Measurements from ENCODE around the gene VSTM2A. TPM values are rescaled to one million over a fixed set of nuclear protein-coding genes. Genes with fewer than 3 reads are reported as not detected.

Gene VSTM2A
- total and polyA plus RNA-seq, 10 of the 15 experiments (the other 5 are each of a cell fraction or from before 2014, with no cell fraction given), result 0.22 TPM; not detected in 9

DNA sequence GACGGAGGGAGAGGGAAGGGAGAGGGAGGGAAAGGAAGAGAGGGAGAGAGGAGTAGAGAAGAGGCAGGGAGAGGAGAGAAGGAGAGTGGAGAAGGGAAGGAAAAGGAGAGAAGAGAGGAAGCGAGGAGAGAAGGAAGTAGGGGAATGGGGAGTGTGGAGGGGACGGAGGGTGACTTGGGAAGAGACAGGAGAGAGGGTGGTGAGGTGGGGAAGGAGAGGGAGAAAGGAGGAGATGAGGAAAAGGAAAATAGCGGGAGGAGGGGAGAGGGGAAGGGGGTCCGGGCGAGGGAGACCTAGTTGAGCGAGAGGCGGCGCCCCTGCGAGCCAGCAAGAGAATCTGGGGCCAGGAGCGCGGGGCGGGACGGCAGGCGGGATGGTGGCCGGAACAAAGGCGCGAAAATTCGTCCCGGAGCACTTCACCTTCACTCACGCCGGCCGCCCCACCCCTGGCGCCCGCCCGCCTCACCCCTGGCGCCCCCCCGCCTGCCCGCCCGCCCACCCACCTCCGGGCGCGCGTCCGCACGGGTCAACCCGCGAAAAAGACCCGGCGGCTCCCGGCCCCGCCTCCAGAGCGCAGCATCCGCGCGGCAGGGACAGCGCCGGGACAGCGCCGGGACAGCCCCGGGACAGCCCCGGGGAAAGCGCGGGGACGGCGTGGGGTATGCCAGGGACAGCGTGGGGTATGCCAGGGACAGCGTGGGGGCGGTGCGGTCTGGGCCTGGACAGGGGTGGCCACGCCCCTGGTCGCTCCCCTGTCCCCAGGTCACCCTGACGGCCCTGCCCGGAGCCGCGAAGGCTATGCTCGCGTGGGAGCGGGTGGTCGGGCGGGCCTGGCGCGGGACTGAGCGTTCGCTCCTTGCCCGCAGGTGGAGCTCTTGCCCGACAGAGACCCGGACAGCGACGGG is 4.2 kb downstream of the VSTM2A start:
- no TSS peak for BruUV-seq (replicated peaks)
- ChIA-PET RAD21 (ENCODE audit: unreplicated experiment) (no interaction called here), SMC1A (ENCODE audit: uncharacterized antibody, unreplicated experiment) (no interaction called here), CTCF (no interaction called here), POLR2A (no interaction called here)
- WGBS (ENCODE audit: insufficient coverage, insufficient replicate concordance, low lambda C conversion rate, missing lambda C conversion rate), result 4% methylated on average over 36 of the region's 80 CpGs
- Histone ChIP-seq H2AFZ (ENCODE audit: control insufficient read depth, low read depth, low read length) (no peak overlapping the region), H4K20me1 (ENCODE audit: control insufficient read depth, insufficient read depth) (no peaks in the 10 kb centered on the region), H3K4me3 (no peak overlapping the region), H3K9me3 (replicated peaks; ENCODE audit: control insufficient read depth, insufficient read depth, low read length) (no peaks in the 10 kb centered on the region), H3K27me3 (replicated peaks in 1 of 2; ENCODE audit: control insufficient read depth in 2 of 2, insufficient read depth in 2 of 2, low read length in 1 of 2) (peaks cover 0 to 2% of the 10 kb centered on the region in 2 experiments; a peak in 1 of 4 replicates), H3K36me3 (ENCODE audit: control insufficient read depth in 2 of 2, insufficient read depth in 2 of 2, low read length in 1 of 2) (no peaks in the 10 kb centered on the region), H3K79me2 (ENCODE audit: control insufficient read depth, insufficient read depth, low read length) (no peaks in the 10 kb centered on the region), H3K27ac (ENCODE audit: control insufficient read depth, insufficient read depth) (no peak overlapping the region), H3K9ac (ENCODE audit: control insufficient read depth, insufficient read depth, low read length) (no peak overlapping the region), H3K4me2 (ENCODE audit: control insufficient read depth, insufficient read depth) (no peak overlapping the region), H3K4me1 (ENCODE audit: control insufficient read depth, insufficient read depth, low read length) (no peaks in the 10 kb centered on the region)
- no peak for TF ChIP-seq MEF2A (IDR thresholded peaks at IDR 0.05; ENCODE audit: insufficient read depth, low read depth, low read length)
- no peak for TF ChIP-seq KLF5 (IDR thresholded peaks at IDR 0.05; ENCODE audit: partially characterized antibody)
- no peak for TF ChIP-seq MEF2B (IDR thresholded peaks at IDR 0.05; ENCODE audit: partially characterized antibody, poor library complexity, severe bottlenecking)
- TF ChIP-seq, protein P1, sequence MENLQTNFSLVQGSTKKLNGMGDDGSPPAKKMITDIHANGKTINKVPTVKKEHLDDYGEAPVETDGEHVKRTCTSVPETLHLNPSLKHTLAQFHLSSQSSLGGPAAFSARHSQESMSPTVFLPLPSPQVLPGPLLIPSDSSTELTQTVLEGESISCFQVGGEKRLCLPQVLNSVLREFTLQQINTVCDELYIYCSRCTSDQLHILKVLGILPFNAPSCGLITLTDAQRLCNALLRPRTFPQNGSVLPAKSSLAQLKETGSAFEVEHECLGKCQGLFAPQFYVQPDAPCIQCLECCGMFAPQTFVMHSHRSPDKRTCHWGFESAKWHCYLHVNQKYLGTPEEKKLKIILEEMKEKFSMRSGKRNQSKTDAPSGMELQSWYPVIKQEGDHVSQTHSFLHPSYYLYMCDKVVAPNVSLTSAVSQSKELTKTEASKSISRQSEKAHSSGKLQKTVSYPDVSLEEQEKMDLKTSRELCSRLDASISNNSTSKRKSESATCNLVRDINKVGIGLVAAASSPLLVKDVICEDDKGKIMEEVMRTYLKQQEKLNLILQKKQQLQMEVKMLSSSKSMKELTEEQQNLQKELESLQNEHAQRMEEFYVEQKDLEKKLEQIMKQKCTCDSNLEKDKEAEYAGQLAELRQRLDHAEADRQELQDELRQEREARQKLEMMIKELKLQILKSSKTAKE (IDR thresholded peaks at IDR 0.05; ENCODE audit: low read depth, poor library complexity, severe bottlenecking), result no peak
- TF ChIP-seq NRF1 (conservative IDR thresholded peaks at IDR 0.05; ENCODE audit: low read depth, low read length), result no peak
- TF ChIP-seq SUPT20H (IDR thresholded peaks at IDR 0.05; ENCODE audit: borderline replicate concordance, control insufficient read depth, low read depth, low read length), result no peak
- no peak for TF ChIP-seq HDGF (IDR thresholded peaks at IDR 0.05)
- TF ChIP-seq CHD4 (IDR thresholded peaks at IDR 0.05), result no peak
- no peak for TF ChIP-seq JUNB (IDR thresholded peaks at IDR 0.05)
- no peak for TF ChIP-seq TARDBP (IDR thresholded peaks at IDR 0.05; ENCODE audit: borderline replicate concordance)
- TF ChIP-seq NR2C1 (IDR thresholded peaks at IDR 0.05), result no peak
- no peak for TF ChIP-seq RAD51 (IDR thresholded peaks at IDR 0.05)
- TF ChIP-seq ZNF622 (IDR thresholded peaks at IDR 0.05), result no peak
- no peak for TF ChIP-seq GATAD2B (conservative IDR thresholded peaks at IDR 0.05; ENCODE audit: low read depth)
- TF ChIP-seq ZZZ3 (IDR thresholded peaks at IDR 0.05; ENCODE audit: control insufficient read depth, insufficient read length, low read depth), result no peak
- no peak for TF ChIP-seq TBL1XR1 (IDR thresholded peaks at IDR 0.05; ENCODE audit: low read depth, low read length)
- no peak for TF ChIP-seq JUND (IDR thresholded peaks at IDR 0.05; ENCODE audit: low read depth, low read length)
- TF ChIP-seq BCL11A (IDR thresholded peaks at IDR 0.05; ENCODE audit: low read depth, low read length), result no peak
- DNase-seq (ENCODE audit: low read depth, low spot score) (no peak), FAIRE-seq (no peak), ATAC-seq (peak; percentile 68)
- intact Hi-C loops (cut with micrococcal nuclease; ENCODE audit: unreplicated experiment), result no loop called here
- in situ Hi-C loops (cut with MboI), result no loop called here

Measured in GM12878 (cell line).